ENCODE data around the gene ATP5IF1.

ATP5IF1 gene

GRCh38 chr1:28236656-28237322 is 865 bp downstream of the ATP5IF1 start:
- ATAC-seq, result no peak

GRCh38 chr1:28239004-28239403 is 3.1 kb downstream of the ATP5IF1 start:
- no peak for ATAC-seq

GRCh38 chr1:28240024-28240423 is 4.1 kb downstream of the ATP5IF1 start:
- no peak for ATAC-seq

GRCh38 chr1:28241638-28242241 is 5.8 kb downstream of the ATP5IF1 start:
- no peak for ATAC-seq

GRCh38 chr1:28243685-28244311 is 7.9 kb downstream of the ATP5IF1 start:
- no peak for ATAC-seq

GRCh38 chr1:28244549-28245251 is 8.8 kb downstream of the ATP5IF1 start:
- no peak for ATAC-seq

GRCh38 chr1:28246427-28246832 is 10.5 kb downstream of the ATP5IF1 start:
- ATAC-seq, result peak; percentile 5

GRCh38 chr1:28247612-28248272 is 11.8 kb downstream of the ATP5IF1 start:
- no peak for ATAC-seq

GRCh38 chr1:28248273-28249012 is 12.5 kb downstream of the ATP5IF1 start:
- ATAC-seq, result peak in 1 of 2 donors; percentile 10

- peak; percentile 28 to 36 for ATAC-seq
Observed at GRCh38 chr1:28249013-28249865, 13.3 kb downstream of the ATP5IF1 start.

- no peak for ATAC-seq
Observed at GRCh38 chr1:28249866-28250295, 14.0 kb downstream of the ATP5IF1 start.

- ATAC-seq, result no peak
Observed at GRCh38 chr1:28256197-28256827, 20.4 kb downstream of the ATP5IF1 start.

GRCh38 chr1:28257736-28258135 is 21.8 kb downstream of the ATP5IF1 start:
- no peak for ATAC-seq

GRCh38 chr1:28258628-28259251 is 22.8 kb downstream of the ATP5IF1 start:
- no peak for ATAC-seq

- peak; percentile 94 to 95 for ATAC-seq
Observed at GRCh38 chr1:28259252-28259933, 23.5 kb downstream of the ATP5IF1 start, which contains the start of gene SESN2. Gene SESN2 (plus strand): TSS chr1:28259518. CDS start chr1:28259848, 330 bp downstream.

GRCh38 chr1:28259934-28260802 is 24.2 kb downstream of the ATP5IF1 start:
- no peak for ATAC-seq

GRCh38 chr1:28260803-28261174 is 24.9 kb downstream of the ATP5IF1 start:
- ATAC-seq, result no peak

GRCh38 chr1:28264897-28265296 is 29.0 kb downstream of the ATP5IF1 start:
- no peak for ATAC-seq
